IPS-20b (cell line): ENCODE measurements around the gene FAN1.

Source experiments
- H3K27ac ChIP-seq: one replicate; pipeline ENCODE4 v1.5.1; 2013; ENCODE audit warnings: low read length
- H3K27me3 ChIP-seq: 2 replicates; pipeline ENCODE4 v1.6.1; 2013; ENCODE audit warnings: mild to moderate bottlenecking, low read length, inconsistent platforms; ENCODE audit not compliant: insufficient read depth
- H3K36me3 ChIP-seq: 2 replicates; pipeline ENCODE4 v1.6.1; 2013; ENCODE audit warnings: low read depth, mild to moderate bottlenecking, inconsistent platforms, low read length, moderate library complexity; ENCODE audit not compliant: insufficient read depth
- H3K4me1 ChIP-seq: 2 replicates; pipeline ENCODE4 v1.6.1; 2013; ENCODE audit warnings: mild to moderate bottlenecking, control low read depth, inconsistent platforms, low read length, moderate library complexity; ENCODE audit not compliant: insufficient read depth
- H3K4me3 ChIP-seq: 2 replicates; pipeline ENCODE4 v1.5.1; 2013; ENCODE audit warnings: mild to moderate bottlenecking, low read length, inconsistent platforms
- H3K9ac ChIP-seq: 2 replicates; pipeline ENCODE4 v1.6.1; 2013; ENCODE audit warnings: low read depth, mild to moderate bottlenecking, inconsistent platforms, low read length, moderate library complexity
- H3K9me3 ChIP-seq: 2 replicates; pipeline ENCODE4 v1.6.1; 2013; ENCODE audit warnings: mild to moderate bottlenecking, low read depth, low read length, inconsistent platforms; ENCODE audit not compliant: insufficient read depth

FAN1 gene

DNA sequence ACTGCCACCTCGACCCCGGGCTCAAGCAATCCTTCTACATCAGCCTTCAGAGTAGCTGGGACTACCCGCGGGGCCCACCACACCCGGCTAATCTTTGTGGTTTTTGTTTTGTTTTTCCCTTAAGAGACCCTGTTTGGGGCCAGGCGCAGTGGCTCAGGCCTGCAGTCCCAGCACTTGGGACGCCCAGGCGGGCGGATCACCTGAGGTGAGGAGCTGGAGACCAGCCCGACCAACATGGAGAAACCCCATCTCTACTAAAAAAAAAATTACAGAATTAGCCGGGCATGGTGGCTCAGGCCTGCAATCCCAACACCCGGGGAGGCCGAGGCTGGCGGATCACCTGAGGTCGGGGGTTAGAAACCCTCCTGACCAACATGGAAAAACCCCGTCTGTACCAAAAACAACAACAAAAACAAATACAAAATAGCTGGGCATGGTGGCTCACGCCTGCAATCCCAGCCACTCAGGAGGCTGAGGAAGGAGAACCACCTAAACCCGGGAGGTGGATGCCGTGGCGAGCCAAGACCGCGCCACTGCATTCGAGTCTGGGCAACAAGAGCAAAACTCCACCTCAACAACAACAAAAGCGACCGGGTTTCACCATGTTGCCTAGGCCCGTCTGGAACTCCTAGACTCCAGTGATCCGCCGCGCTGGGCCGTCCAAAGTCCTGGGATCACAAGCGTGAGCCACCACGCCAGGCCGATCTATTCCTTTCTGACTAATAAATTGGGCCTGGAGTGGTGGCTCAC lies 8.1 kb upstream of the FAN1 start:
- no peak overlapping the region for H3K9ac ChIP-seq
- H3K4me1 ChIP-seq, result peaks cover 6% of the 10 kb centered on the region; the same call in 1 of the 2 replicates
- no peaks in the 10 kb centered on the region for H3K27me3 ChIP-seq
- no peak overlapping the region for H3K4me3 ChIP-seq
- no peak overlapping the region for H3K27ac ChIP-seq
- H3K9me3 ChIP-seq, result no peaks in the 10 kb centered on the region
- H3K36me3 ChIP-seq, result no peaks in the 10 kb centered on the region

DNA sequence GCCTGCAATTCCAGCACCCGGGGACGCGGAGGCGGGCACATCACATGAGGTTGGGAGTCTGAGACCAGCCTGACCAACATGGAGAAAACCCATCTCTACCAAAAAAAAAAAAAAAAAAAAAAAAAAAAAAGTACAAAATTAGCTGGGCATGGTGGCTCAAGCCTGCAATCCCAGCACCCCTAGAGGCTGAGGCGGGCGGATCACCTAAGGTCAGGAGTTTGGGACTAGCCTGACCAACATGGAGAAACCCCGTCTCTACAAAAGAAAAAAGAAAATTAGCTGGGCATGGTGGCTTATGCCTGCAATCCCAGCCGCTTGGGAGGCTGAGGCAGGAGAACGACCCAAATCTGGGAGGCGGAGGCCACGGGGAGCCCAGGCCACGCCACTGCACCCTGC lies 7.5 kb upstream of the FAN1 start:
- Histone ChIP-seq H3K27me3 (no peaks in the 10 kb centered on the region), H3K4me1 (peaks cover 6% of the 10 kb centered on the region; the same call in 1 of the 2 replicates), H3K36me3 (no peaks in the 10 kb centered on the region), H3K4me3 (no peak overlapping the region), H3K27ac (no peak overlapping the region), H3K9ac (no peak overlapping the region), H3K9me3 (no peaks in the 10 kb centered on the region)

DNA sequence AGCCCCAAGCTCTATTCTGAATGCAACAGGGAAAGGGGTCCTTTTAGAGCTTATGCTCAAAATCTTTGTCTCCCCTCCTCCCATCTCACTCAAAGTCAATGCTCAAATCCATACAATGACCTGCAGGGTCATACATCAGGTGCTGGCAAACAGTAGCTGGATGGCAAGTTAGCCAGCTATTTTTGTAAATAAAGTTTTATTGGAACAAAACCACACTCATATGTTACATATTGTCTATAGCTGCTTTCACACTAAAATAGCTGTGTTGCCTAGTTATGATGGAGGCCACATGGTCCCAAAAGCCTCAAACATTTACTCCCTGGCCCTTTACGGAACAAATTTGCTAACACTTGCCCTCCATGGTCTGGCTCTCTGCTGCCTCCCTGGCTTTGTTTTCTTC lies 1.8 kb upstream of the FAN1 start:
- no peak overlapping the region for H3K4me3 ChIP-seq
- no peaks in the 10 kb centered on the region for H3K36me3 ChIP-seq
- H3K9ac ChIP-seq, result no peak overlapping the region
- H3K4me1 ChIP-seq, result peaks cover 4% of the 10 kb centered on the region; the same call in 1 of the 2 replicates
- no peaks in the 10 kb centered on the region for H3K9me3 ChIP-seq
- H3K27me3 ChIP-seq, result peaks cover 4% of the 10 kb centered on the region; the same call in 1 of the 2 replicates
- H3K27ac ChIP-seq, result no peak overlapping the region

DNA sequence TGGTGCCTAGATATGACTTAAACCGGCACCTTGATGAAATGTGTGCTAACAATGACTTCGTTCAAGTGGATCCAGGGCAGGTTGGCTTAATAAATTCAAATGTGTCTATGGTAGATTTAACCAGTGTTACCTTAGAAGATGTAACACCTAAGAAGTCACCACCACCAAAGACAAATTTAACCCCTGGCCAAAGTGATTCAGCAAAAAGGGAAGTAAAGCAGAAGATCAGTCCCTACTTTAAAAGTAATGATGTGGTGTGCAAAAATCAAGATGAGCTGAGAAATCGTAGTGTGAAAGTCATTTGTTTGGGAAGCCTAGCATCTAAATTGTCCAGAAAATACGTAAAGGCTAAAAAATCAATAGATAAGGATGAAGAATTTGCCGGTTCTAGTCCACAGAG lies 1.1 kb downstream of the FAN1 start:
- Histone ChIP-seq H3K4me1 (peaks cover 4% of the 10 kb centered on the region; the same call in 1 of the 2 replicates), H3K36me3 (peaks cover 17% of the 10 kb centered on the region), H3K9me3 (no peaks in the 10 kb centered on the region), H3K27ac (no peak overlapping the region), H3K27me3 (peaks cover 4% of the 10 kb centered on the region; the same call in 1 of the 2 replicates), H3K9ac (no peak overlapping the region), H3K4me3 (peak overlapping the region; percentile 95; the same call in 1 of the 2 replicates)

DNA sequence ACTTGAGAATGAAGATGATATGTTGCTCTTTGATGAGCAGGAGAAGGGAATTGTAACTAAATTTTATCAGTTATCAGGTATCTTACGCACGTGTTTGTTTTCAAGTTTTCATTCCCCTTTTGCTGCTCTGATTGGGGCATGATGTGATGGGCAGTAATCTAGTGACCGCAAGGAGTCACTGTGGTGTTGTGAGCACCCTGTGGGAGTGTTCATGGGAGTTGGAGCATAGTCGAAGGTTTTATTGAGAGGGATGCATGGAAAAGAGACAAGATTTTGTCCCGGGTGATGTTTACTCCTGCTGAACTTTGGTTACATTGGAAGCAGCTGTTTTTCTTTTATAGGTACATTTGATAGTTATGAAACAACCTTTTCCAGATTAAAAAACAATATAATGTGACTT lies 2.1 kb downstream of the FAN1 start:
- no peaks in the 10 kb centered on the region for H3K9me3 ChIP-seq
- H3K27me3 ChIP-seq, result peaks cover 4% of the 10 kb centered on the region; the same call in 1 of the 2 replicates
- H3K4me1 ChIP-seq, result peaks cover 4% of the 10 kb centered on the region; the same call in 1 of the 2 replicates
- peaks cover 25% of the 10 kb centered on the region for H3K36me3 ChIP-seq
- H3K27ac ChIP-seq, result no peak overlapping the region
- H3K4me3 ChIP-seq, result no peak overlapping the region
- no peak overlapping the region for H3K9ac ChIP-seq

DNA sequence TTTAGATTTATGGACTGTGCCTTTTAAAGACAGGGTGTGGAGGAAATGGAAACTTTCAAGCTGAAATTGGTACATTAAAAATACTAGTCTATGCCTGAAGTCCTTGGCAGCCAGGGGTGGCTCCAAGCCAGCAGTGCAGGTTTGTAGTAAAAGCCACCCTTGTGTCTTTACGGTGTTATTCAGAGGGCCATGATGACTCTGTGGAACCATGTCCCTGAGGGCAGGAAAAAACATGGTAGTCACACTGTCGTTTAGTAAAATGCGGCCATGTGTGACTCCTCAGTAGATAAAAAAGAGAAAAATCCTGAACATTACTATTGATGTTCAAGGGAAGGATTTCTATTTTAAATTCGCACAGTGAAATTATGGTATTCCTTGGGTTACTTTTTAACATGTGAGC lies 2.7 kb downstream of the FAN1 start:
- Histone ChIP-seq H3K4me3 (no peak overlapping the region), H3K27me3 (peaks cover 4% of the 10 kb centered on the region; the same call in 1 of the 2 replicates), H3K4me1 (peaks cover 4% of the 10 kb centered on the region; the same call in 1 of the 2 replicates), H3K36me3 (peaks cover 30% of the 10 kb centered on the region), H3K9me3 (no peaks in the 10 kb centered on the region), H3K27ac (no peak overlapping the region), H3K9ac (no peak overlapping the region)

DNA sequence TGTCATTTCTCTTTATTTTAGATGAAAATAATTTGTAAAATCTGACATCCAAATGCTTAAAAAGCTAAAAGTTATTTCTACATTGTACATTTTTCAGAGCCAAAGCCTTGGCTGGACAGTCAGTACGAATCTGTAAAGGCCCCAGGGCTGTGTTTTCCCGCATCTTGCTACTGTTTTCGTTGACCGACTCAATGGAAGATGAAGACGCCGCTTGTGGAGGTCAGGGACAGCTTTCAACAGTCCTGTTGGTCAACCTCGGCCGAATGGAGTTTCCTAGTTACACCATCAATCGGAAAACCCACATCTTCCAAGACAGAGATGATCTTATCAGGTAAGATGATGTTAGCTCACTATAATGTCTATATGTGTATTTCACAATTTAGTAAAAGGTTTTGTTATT lies 10.0 kb downstream of the FAN1 start:
- H3K4me1 ChIP-seq, result no peaks in the 10 kb centered on the region
- H3K36me3 ChIP-seq, result peaks cover 93% of the 10 kb centered on the region
- no peaks in the 10 kb centered on the region for H3K9me3 ChIP-seq
- H3K4me3 ChIP-seq, result no peak overlapping the region
- no peaks in the 10 kb centered on the region for H3K27me3 ChIP-seq
- no peak overlapping the region for H3K27ac ChIP-seq
- H3K9ac ChIP-seq, result no peak overlapping the region

DNA sequence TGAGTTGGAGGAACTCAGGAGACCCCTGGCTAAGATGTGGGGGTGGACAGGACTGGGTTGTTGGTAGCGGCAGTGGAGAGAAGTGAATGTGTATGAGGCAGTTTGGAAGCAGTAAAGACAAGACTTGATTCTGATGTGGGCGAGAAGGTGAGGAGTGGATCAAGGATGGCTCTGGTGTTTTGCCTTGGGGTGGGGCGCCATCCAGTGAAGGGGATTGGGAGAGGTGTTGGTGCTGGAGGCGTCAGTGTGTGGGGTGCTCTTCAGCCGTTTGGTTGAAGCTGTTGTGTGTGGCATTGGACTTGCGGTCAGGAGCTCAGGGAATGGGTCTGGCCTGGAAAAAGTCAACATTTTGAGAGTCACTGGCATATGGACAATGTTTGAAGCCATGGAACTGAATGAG lies 13.3 kb downstream of the FAN1 start:
- no peaks in the 10 kb centered on the region for H3K27me3 ChIP-seq
- no peak overlapping the region for H3K9ac ChIP-seq
- no peak overlapping the region for H3K27ac ChIP-seq
- H3K9me3 ChIP-seq, result no peaks in the 10 kb centered on the region
- no peak overlapping the region for H3K4me3 ChIP-seq
- peaks cover 84% of the 10 kb centered on the region for H3K36me3 ChIP-seq
- H3K4me1 ChIP-seq, result peaks cover 11% of the 10 kb centered on the region

DNA sequence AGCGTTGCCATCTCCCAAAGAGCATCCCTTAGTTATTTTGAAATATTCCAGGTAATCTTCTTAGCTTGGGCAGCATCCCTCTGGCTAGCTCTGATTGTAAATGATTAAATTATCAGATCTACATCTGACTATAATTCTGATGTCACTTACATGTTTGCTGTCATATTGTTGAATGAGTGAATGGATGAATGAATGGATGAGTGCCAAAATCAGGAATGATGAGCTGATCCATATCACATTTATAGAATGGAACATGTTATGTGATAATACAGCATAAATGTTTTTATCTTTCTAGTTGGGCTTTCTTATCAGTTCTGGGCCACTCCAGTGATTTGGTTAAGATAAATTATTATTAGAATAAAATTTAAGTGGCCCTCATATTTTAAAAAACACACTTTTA lies 14.0 kb downstream of the FAN1 start:
- H3K9me3 ChIP-seq, result no peaks in the 10 kb centered on the region
- H3K27me3 ChIP-seq, result no peaks in the 10 kb centered on the region
- H3K4me3 ChIP-seq, result no peak overlapping the region
- H3K27ac ChIP-seq, result no peak overlapping the region
- peaks cover 77% of the 10 kb centered on the region for H3K36me3 ChIP-seq
- H3K9ac ChIP-seq, result no peak overlapping the region
- H3K4me1 ChIP-seq, result peaks cover 15% of the 10 kb centered on the region

DNA sequence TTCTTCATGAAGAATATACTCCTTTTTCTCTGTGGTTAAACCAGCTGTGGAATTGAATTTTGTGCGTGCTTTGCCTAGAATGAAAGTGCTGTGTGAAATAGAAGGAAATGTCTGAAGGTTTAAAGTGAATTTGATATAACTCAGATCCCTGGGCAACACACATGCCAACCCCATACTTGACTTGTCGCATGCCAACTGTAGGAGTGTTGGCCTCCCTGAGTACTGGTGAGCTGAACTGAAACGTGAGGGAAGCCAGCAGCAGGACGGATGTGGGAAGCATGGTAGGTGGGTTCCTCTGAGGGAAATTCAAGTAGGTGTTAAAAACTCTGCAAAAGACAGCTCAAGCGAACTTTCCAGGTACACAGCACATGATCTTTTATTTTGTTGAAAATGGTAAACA lies 14.7 kb downstream of the FAN1 start:
- Histone ChIP-seq H3K27me3 (no peaks in the 10 kb centered on the region), H3K4me1 (peaks cover 22% of the 10 kb centered on the region), H3K36me3 (peaks cover 75% of the 10 kb centered on the region), H3K4me3 (no peak overlapping the region), H3K27ac (no peak overlapping the region), H3K9me3 (no peaks in the 10 kb centered on the region), H3K9ac (no peak overlapping the region)

DNA sequence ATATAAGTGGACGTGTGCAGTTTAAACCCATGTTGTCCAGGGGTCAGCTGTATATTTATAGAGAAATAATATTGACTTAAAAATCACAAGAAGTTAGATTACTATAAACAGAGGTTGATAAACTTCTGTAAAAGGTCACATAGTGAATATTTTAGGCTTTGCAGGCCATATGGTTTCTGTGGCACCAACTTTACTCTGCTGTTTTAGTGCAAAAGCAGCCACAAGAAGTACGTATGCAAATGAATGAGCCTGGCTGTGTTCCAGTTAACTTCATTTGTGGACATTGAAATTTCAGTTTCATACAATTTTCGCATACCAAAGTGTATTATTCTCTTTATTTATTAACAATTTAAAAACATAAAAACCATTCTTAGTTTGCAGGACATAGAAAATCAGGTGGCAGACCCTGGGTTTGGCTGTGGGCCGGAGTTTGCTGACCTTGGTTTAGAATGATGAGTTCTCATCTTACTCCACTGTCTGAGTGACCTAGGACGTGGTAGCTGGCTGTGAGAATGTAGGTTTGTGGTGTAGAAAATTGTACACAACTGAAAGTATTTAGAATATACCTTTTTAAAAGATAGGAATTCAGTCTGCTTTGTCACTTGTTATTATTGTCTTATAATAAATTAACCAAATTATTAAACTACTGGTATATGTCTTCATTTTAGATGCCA lies 16.3 kb downstream of the FAN1 start:
- Histone ChIP-seq H3K27ac (no peak overlapping the region), H3K4me1 (peaks cover 28% of the 10 kb centered on the region), H3K27me3 (no peaks in the 10 kb centered on the region), H3K4me3 (no peak overlapping the region), H3K9ac (no peak overlapping the region), H3K9me3 (no peaks in the 10 kb centered on the region), H3K36me3 (peaks cover 75% of the 10 kb centered on the region)

DNA sequence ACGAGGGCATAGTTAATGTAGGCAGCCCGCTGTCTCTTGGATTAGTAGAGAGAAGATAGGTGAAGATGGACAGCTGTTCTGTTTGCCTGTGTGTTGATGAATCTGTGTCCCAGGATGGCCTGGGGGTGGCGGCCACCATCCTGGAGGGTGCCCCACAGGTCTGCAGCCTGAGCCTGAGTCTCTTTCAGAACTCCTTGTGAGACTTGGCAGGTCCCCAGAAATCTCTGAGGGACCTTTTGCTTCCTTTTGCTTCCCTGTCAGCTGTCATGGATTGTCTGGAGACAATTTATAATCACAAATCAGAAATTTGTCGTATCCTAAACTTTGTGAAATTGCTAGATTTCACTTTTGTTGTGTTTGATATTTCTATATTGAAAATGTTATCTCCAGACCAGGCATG lies 17.4 kb downstream of the FAN1 start:
- H3K9ac ChIP-seq, result no peak overlapping the region
- no peaks in the 10 kb centered on the region for H3K27me3 ChIP-seq
- H3K4me1 ChIP-seq, result peaks cover 28% of the 10 kb centered on the region
- H3K9me3 ChIP-seq, result no peaks in the 10 kb centered on the region
- H3K27ac ChIP-seq, result no peak overlapping the region
- H3K36me3 ChIP-seq, result peaks cover 75% of the 10 kb centered on the region
- H3K4me3 ChIP-seq, result 0 out of 2 replicates have a peak overlapping the region, but pooled peaks have one; percentile 46
